Body of pancreas (tissue), 4 donors: ENCODE measurements around the gene PNPLA2. TPM values are rescaled to one million over a fixed set of nuclear protein-coding genes. Genes with fewer than 3 reads are reported as not detected.

ENCODE experiments used
- ATAC-seq: fragments of 150-250 bp; one replicate; pipeline ENCODE4 v1.9.1; 2016
- DNase-seq, 4 donors: peaks; one replicate each; pipeline ENCODE4 v3.0.0-alpha.2; 2019
- H3K27ac ChIP-seq, 4 donors: fragments of 200-600 bp; sonication (generic); 1 replicate in 3 of 4; 2 replicates in 1 of 4; pipeline versions ENCODE4 v1.5.1 to v1.6.1; 2016 to 2019; ENCODE audit warnings: mild to moderate bottlenecking in 1 of 4, mixed read lengths in 1 of 4, moderate library complexity in 1 of 4
- H3K27me3 ChIP-seq, 2 donors: fragments of 200-600 bp; sonication (generic); one replicate each; pipeline ENCODE4 v1.6.0; 2016; ENCODE audit warnings: mild to moderate bottlenecking in 1 of 2
- H3K36me3 ChIP-seq, 2 donors: fragments of 200-600 bp; sonication (generic); replicated peaks in 1 of 2; 2 replicates each; pipeline ENCODE4 v1.5.1; 2016; ENCODE audit warnings: low read depth in 2 of 2; ENCODE audit not compliant: insufficient read depth in 1 of 2
- H3K4me1 ChIP-seq: fragments of 200-600 bp; sonication (generic); one replicate; pipeline ENCODE4 v1.6.0; 2016
- H3K4me3 ChIP-seq, 2 donors: fragments of 200-600 bp; sonication (generic); 1 replicate in 1 of 2; 2 replicates in 1 of 2; pipeline ENCODE4 v1.5.1; 2016 to 2019
- H3K9me3 ChIP-seq, 3 donors: fragments of 200-600 bp; sonication (generic); 1 replicate in 2 of 3; 2 replicates in 1 of 3; pipeline ENCODE4 v1.5.1; 2016
- POLR2A ChIP-seq, 3 donors: fragments of 450-650 bp; IDR thresholded peaks; one replicate each; pipeline ENCODE4 v1.6.1; 2016; ENCODE audit warnings: antibody characterized with exemption in 3 of 3, mild to moderate bottlenecking in 2 of 3
- WGBS, 2 donors: methylation state at CpG; one replicate each; pipeline ENCODE4 v1.1.5; 2017; 5-methylcytosine and 5-hydroxymethylcytosine counted together
- intact Hi-C: fragments of 100-400 bp; cut with DNase I; formaldehyde crosslinking; loops from one replicate; pipeline ENCODE4 v1.15.1; 2023
- total RNA-seq, 2 donors: library from RNA; depleted of rRNA; stranded (reverse); fragments of >200 nt; gene quantifications; one replicate each; pipeline ENCODE4 v1.1.0, GENCODE V29; 2016
- TF ChIP-seq, protein P1 (sequence below), 7 experiments: fragments of 450-650 bp in 4 of 7; fragments of 200-600 bp in 3 of 7; sonication (generic) in 3 of 7; IDR thresholded peaks; one replicate each; pipeline ENCODE4 v1.5.1; 2016 to 2019; ENCODE audit warnings: antibody characterized with exemption in 7 of 7

PNPLA2 gene
- total RNA-seq, 2 donors from 2014 or later = 72.1 to 351 TPM

- intact Hi-C loops = no loop called here
- Histone ChIP-seq H3K27me3 (no peaks in the 10 kb centered on the region), H3K9me3 (no peaks in the 10 kb centered on the region), H3K4me3 (no peak overlapping the region), H3K4me1 (peaks cover 89% of the 10 kb centered on the region), H3K36me3 (peaks cover 0 to under 1% of the 10 kb centered on the region in 2 donors), H3K27ac (peak overlapping the region; percentile 92 to 100 (median 95))
- TF ChIP-seq, protein P1, sequence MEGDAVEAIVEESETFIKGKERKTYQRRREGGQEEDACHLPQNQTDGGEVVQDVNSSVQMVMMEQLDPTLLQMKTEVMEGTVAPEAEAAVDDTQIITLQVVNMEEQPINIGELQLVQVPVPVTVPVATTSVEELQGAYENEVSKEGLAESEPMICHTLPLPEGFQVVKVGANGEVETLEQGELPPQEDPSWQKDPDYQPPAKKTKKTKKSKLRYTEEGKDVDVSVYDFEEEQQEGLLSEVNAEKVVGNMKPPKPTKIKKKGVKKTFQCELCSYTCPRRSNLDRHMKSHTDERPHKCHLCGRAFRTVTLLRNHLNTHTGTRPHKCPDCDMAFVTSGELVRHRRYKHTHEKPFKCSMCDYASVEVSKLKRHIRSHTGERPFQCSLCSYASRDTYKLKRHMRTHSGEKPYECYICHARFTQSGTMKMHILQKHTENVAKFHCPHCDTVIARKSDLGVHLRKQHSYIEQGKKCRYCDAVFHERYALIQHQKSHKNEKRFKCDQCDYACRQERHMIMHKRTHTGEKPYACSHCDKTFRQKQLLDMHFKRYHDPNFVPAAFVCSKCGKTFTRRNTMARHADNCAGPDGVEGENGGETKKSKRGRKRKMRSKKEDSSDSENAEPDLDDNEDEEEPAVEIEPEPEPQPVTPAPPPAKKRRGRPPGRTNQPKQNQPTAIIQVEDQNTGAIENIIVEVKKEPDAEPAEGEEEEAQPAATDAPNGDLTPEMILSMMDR (IDR thresholded peaks at IDR 0.05) = no peak
- TF ChIP-seq POLR2A (IDR thresholded peaks at IDR 0.05) = no peak
- DNase-seq = no peak
- 34 to 73% methylated on average over 4 to 21 of the region's 21 CpGs for WGBS, 2 donors
- no peak for ATAC-seq
These were observed 9.9 kb downstream of the PNPLA2 start for GRCh38 chr11:828506-829175.

DNA sequence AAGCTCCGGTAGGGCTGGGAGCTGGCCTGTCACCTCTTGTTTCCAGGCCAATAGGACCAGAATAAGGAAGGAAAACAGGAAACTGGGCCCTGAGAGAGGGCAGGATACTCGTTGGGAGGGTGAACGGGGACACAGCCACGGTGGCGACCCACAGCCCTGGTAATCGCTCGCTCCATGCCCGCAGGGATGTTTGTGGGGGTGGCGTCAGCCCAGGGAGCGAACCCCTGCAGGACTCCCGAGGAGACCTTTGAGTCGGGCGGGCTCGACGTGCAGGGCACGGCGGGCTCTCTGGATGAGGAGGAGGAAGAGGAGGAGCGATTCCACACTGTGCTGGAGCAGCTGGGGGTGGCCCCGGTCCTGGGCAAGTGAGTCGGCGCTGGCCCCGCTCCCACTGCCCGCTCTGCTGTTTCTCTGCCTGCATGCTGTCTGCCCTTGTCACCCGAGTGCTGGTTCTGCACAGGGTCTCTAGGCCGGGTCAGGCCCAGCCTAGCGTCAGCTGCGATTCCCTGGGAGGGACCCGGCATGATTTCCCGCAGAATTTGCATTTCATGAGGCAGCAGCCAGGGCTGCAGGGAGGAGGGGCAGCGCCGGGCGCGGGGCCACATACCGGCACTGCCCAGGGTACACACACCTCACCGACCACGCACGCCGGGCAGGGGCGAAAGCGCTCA, 10.6 kb downstream of the PNPLA2 start:
- Histone ChIP-seq H3K27me3 (no peaks in the 10 kb centered on the region), H3K27ac (peak overlapping the region; percentile 52 to 100 (median 92)), H3K4me1 (peaks cover 89% of the 10 kb centered on the region), H3K4me3 (no peak overlapping the region), H3K9me3 (no peaks in the 10 kb centered on the region), H3K36me3 (no peaks in the 10 kb centered on the region)
- TF ChIP-seq, protein P1 (IDR thresholded peaks at IDR 0.05) = no peak
- TF ChIP-seq POLR2A (IDR thresholded peaks at IDR 0.05) = no peak
- 29 to 54% methylated on average over 34 to 40 of the region's 40 CpGs for WGBS, 2 donors
- intact Hi-C loops = no loop called here
- DNase-seq = no peak
- ATAC-seq = no peak

DNA sequence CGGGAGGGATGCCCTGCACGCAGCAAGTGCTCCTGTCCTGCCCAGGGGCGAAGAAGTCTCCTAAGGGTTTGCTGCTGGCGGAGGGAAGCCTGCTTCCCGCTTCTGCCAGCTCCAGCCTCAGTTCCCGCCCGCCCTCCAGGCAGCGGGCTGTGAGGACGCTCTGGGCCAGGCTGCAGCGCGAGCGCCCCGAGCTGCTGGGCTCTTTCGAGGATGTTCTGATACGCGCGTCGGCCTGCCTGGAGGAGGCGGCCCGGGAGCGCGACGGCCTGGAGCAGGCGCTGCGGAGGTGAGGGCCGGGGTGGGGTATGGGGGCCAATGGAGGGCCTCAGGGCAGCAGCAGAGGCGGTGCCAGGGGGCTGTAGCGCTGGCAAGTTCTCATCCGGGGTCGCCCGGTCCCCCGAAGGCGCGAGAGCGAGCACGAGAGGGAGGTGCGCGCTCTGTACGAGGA, 11.2 kb downstream of the PNPLA2 start:
- Histone ChIP-seq H3K4me3 (no peak overlapping the region), H3K4me1 (peaks cover 89% of the 10 kb centered on the region), H3K36me3 (no peaks in the 10 kb centered on the region), H3K27ac (peak overlapping the region; percentile 52 to 100 (median 92)), H3K27me3 (no peaks in the 10 kb centered on the region), H3K9me3 (no peaks in the 10 kb centered on the region)
- TF ChIP-seq POLR2A (IDR thresholded peaks at IDR 0.05) = no peak
- TF ChIP-seq, protein P1 (IDR thresholded peaks at IDR 0.05) = no peak
- no peak for ATAC-seq
- intact Hi-C loops = no loop called here
- DNase-seq = no peak
- 69 to 93% methylated on average over 3 to 29 of the region's 39 CpGs for WGBS, 2 donors

GRCh38 chr11:830295-831117, 11.8 kb downstream of the PNPLA2 start:
- Histone ChIP-seq H3K4me1 (peaks cover 88% of the 10 kb centered on the region), H3K4me3 (no peak overlapping the region), H3K27me3 (no peaks in the 10 kb centered on the region), H3K36me3 (no peaks in the 10 kb centered on the region), H3K9me3 (no peaks in the 10 kb centered on the region), H3K27ac (no peak overlapping the region)
- TF ChIP-seq, protein P1 (IDR thresholded peaks at IDR 0.05) = no peak
- no peak for TF ChIP-seq POLR2A (IDR thresholded peaks at IDR 0.05)
- 55 to 86% methylated on average over 21 to 65 of the region's 78 CpGs for WGBS, 2 donors
- intact Hi-C loops = no loop called here
- ATAC-seq = no peak
- DNase-seq = peak in 1 of 4 donors; percentile 31
